Measurements from ENCODE around the gene PNLIP.

Gene PNLIP

GRCh38 chr10:116615199-116615776, 69.6 kb downstream of the PNLIP start:
- no peak for DNase-seq (ENCODE audit: low spot score)

Measured in cerebellar cortex (tissue), 1 donor.